Activated CD4-positive, alpha-beta T cell treated with anti-CD3 and anti-CD28 coated beads, Interleukin-2, amount 50 U/mL, for 16 hours (primary cell): ENCODE results near the gene CCL15.
"Not testable (repeated sequence)": the region's sequence is repeated elsewhere in the genome, so short reads cannot be mapped to it uniquely, and the experiment has no call there.

Experiments used
- DNase-seq: peaks from one replicate; pipeline ENCODE4 v3.0.0-alpha.2; 2020

CCL15 gene

GRCh38 chr17:36001110-36001771 is at the start of gene CCL15:
TSS of gene CCL15 (minus strand) at chr17:36001553. CDS start at chr17:36001492, 61 bp downstream.
- DNase-seq, result no peak

- no peak for DNase-seq
Observed at GRCh38 chr17:36049643-36050042, 48.3 kb upstream of the CCL15 start.

GRCh38 chr17:36048066-36048465 is 46.7 kb upstream of the CCL15 start:
- no peak for DNase-seq

- DNase-seq, result no peak
Observed at GRCh38 chr17:36036235-36036634, 34.9 kb upstream of the CCL15 start.

GRCh38 chr17:36034127-36034526 is 32.8 kb upstream of the CCL15 start:
- DNase-seq, result no peak

GRCh38 chr17:36030956-36031355 is 29.6 kb upstream of the CCL15 start:
- no peak for DNase-seq

GRCh38 chr17:36027761-36028160 is 26.4 kb upstream of the CCL15 start:
- no peak for DNase-seq

- no peak for DNase-seq
Observed at GRCh38 chr17:36024106-36024869, 22.9 kb upstream of the CCL15 start.

GRCh38 chr17:36019423-36019822 is 18.1 kb upstream of the CCL15 start:
- DNase-seq, result no peak

- no peak for DNase-seq
Observed at GRCh38 chr17:36017799-36018198, 16.4 kb upstream of the CCL15 start, which contains the start of gene CCL23. TSS of gene CCL23 (minus strand) at chr17:36017972. CDS start at chr17:36017897, 75 bp downstream.

- no peak for DNase-seq
Observed at GRCh38 chr17:36016555-36016954, 15.2 kb upstream of the CCL15 start.

GRCh38 chr17:36015895-36016294 is 14.5 kb upstream of the CCL15 start:
- DNase-seq, result not testable (repeated sequence)

GRCh38 chr17:36014946-36015345 is 13.6 kb upstream of the CCL15 start:
- no peak for DNase-seq

- DNase-seq, result no peak
Observed at GRCh38 chr17:36011201-36011600, 9.8 kb upstream of the CCL15 start.

- DNase-seq, result no peak
Observed at GRCh38 chr17:36008998-36009665, 7.8 kb upstream of the CCL15 start.

GRCh38 chr17:36004594-36005108 is 3.3 kb upstream of the CCL15 start:
- no peak for DNase-seq

GRCh38 chr17:36002631-36003030 is 1.3 kb upstream of the CCL15 start:
- DNase-seq, result no peak

- DNase-seq, result no peak
Observed at GRCh38 chr17:36001862-36002603, 680 bp upstream of the CCL15 start.

- DNase-seq, result no peak
Observed at GRCh38 chr17:36000732-36001109, 632 bp downstream of the CCL15 start.

GRCh38 chr17:35998756-35999155 is 2.6 kb downstream of the CCL15 start:
- no peak for DNase-seq

GRCh38 chr17:35998018-35998545 is 3.3 kb downstream of the CCL15 start:
- DNase-seq, result no peak

GRCh38 chr17:35995346-35995745 is 6.0 kb downstream of the CCL15 start:
- DNase-seq, result not testable (repeated sequence)

- no peak for DNase-seq
Observed at GRCh38 chr17:35991075-35991474, 10.3 kb downstream of the CCL15 start.
